ENCODE data around the gene CNIH2. TPM values are rescaled to one million over a fixed set of nuclear protein-coding genes. Genes with fewer than 3 reads are reported as not detected.

The CNIH2 gene
- total and polyA plus RNA-seq, 2 of the 13 experiments (the other 11 are each of a cell fraction or from before 2014, with no cell fraction given), result 0.60 to 0.69 TPM

GRCh38 chr11:66287889-66288670 is 10.1 kb downstream of the CNIH2 start (continued):
- TF ChIP-seq, protein P1, sequence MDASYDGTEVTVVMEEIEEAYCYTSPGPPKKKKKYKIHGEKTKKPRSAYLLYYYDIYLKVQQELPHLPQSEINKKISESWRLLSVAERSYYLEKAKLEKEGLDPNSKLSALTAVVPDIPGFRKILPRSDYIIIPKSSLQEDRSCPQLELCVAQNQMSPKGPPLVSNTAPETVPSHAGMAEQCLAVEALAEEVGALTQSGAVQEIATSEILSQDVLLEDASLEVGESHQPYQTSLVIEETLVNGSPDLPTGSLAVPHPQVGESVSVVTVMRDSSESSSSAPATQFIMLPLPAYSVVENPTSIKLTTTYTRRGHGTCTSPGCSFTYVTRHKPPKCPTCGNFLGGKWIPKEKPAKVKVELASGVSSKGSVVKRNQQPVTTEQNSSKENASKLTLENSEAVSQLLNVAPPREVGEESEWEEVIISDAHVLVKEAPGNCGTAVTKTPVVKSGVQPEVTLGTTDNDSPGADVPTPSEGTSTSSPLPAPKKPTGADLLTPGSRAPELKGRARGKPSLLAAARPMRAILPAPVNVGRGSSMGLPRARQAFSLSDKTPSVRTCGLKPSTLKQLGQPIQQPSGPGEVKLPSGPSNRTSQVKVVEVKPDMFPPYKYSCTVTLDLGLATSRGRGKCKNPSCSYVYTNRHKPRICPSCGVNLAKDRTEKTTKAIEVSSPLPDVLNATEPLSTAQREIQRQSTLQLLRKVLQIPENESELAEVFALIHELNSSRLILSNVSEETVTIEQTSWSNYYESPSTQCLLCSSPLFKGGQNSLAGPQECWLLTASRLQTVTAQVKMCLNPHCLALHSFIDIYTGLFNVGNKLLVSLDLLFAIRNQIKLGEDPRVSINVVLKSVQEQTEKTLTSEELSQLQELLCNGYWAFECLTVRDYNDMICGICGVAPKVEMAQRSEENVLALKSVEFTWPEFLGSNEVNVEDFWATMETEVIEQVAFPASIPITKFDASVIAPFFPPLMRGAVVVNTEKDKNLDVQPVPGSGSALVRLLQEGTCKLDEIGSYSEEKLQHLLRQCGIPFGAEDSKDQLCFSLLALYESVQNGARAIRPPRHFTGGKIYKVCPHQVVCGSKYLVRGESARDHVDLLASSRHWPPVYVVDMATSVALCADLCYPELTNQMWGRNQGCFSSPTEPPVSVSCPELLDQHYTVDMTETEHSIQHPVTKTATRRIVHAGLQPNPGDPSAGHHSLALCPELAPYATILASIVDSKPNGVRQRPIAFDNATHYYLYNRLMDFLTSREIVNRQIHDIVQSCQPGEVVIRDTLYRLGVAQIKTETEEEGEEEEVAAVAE (CRISPR knock-in tag; IDR thresholded peaks at IDR 0.05; ENCODE audit: borderline replicate concordance), result 0 out of 2 replicates have a peak, but pooled peaks have one; percentile 4
- TF ChIP-seq PHF8 (CRISPR knock-in tag; IDR thresholded peaks at IDR 0.05) (peak; percentile 49; the same call in 1 of the 2 replicates), ISL2 (CRISPR knock-in tag; IDR thresholded peaks at IDR 0.05) (no peak), CAMTA2 (CRISPR knock-in tag; IDR thresholded peaks at IDR 0.05; ENCODE audit: borderline replicate concordance) (0 out of 2 replicates have a peak, but pooled peaks have one; percentile 35), EED (CRISPR knock-in tag; IDR thresholded peaks at IDR 0.05) (0 out of 2 replicates have a peak, but pooled peaks have one; percentile 31), ZNF891 (CRISPR knock-in tag; IDR thresholded peaks at IDR 0.05) (no peak), NR2F6 (IDR thresholded peaks at IDR 0.05) (peak; percentile 47), NR2F6 (CRISPR knock-in tag; IDR thresholded peaks at IDR 0.05) (no peak), ZBTB25 (CRISPR knock-in tag; IDR thresholded peaks at IDR 0.05) (no peak), FOXC1 (CRISPR knock-in tag; IDR thresholded peaks at IDR 0.05; ENCODE audit: borderline replicate concordance) (0 out of 2 replicates have a peak, but pooled peaks have one; percentile 16), HNRNPLL (IDR thresholded peaks at IDR 0.05; ENCODE audit: low read depth, low read length, poor library complexity, severe bottlenecking) (no peak)
- TF ChIP-seq, protein P2, sequence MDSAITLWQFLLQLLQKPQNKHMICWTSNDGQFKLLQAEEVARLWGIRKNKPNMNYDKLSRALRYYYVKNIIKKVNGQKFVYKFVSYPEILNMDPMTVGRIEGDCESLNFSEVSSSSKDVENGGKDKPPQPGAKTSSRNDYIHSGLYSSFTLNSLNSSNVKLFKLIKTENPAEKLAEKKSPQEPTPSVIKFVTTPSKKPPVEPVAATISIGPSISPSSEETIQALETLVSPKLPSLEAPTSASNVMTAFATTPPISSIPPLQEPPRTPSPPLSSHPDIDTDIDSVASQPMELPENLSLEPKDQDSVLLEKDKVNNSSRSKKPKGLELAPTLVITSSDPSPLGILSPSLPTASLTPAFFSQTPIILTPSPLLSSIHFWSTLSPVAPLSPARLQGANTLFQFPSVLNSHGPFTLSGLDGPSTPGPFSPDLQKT (CRISPR knock-in tag; IDR thresholded peaks at IDR 0.05; ENCODE audit: borderline replicate concordance), result no peak
- TF ChIP-seq, protein P3, sequence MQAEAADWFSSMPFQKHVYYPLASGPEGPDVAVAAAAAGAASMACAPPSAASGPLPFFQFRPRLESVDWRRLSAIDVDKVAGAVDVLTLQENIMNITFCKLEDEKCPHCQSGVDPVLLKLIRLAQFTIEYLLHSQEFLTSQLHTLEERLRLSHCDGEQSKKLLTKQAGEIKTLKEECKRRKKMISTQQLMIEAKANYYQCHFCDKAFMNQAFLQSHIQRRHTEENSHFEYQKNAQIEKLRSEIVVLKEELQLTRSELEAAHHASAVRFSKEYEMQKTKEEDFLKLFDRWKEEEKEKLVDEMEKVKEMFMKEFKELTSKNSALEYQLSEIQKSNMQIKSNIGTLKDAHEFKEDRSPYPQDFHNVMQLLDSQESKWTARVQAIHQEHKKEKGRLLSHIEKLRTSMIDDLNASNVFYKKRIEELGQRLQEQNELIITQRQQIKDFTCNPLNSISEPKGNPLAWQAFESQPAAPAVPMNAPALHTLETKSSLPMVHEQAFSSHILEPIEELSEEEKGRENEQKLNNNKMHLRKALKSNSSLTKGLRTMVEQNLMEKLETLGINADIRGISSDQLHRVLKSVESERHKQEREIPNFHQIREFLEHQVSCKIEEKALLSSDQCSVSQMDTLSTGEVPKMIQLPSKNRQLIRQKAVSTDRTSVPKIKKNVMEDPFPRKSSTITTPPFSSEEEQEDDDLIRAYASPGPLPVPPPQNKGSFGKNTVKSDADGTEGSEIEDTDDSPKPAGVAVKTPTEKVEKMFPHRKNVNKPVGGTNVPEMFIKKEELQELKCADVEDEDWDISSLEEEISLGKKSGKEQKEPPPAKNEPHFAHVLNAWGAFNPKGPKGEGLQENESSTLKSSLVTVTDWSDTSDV (CRISPR knock-in tag; IDR thresholded peaks at IDR 0.05), result peak; percentile 79; the same call in 1 of the 2 replicates

All from HepG2 (cell line).